GM18511 (cell line): ENCODE measurements around the gene SLC35F3.
"Not testable (repeated sequence)": the region's sequence is repeated elsewhere in the genome, so short reads cannot be mapped to it uniquely, and the experiment has no call there.

ENCODE experiments used
- ATAC-seq: cut with Tn5 transposase; IDR thresholded peaks from one replicate; pipeline ENCODE4 v1.9.1; 2021; ENCODE audit warnings: mild to moderate bottlenecking, moderate library complexity; ENCODE audit not compliant: unreplicated experiment

The SLC35F3 gene

GRCh38 chr1:234094172-234094571, 189.7 kb downstream of the SLC35F3 start:
- ATAC-seq = no peak

- ATAC-seq = no peak
Observed at GRCh38 chr1:234096161-234096770, 191.8 kb downstream of the SLC35F3 start.

DNA sequence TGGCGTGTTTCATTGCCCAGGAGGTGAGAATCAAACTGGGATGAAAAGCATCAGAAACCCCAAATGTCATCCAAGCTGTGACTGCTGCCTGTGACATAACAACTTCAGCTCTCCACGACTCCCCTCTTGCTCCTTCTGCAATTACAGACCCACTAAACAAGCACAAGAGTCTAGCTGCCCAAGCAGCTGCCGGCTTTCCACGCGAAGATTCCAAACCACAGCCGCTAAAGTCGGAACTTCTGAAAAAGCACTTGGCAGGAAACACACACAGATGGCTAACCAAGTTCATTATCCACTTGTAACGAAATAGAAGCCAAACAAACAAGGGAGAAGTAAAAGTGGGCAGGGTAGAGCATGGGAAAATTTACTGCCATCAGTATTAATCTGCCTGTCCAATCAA, 198.1 kb downstream of the SLC35F3 start:
- no peak for ATAC-seq

DNA sequence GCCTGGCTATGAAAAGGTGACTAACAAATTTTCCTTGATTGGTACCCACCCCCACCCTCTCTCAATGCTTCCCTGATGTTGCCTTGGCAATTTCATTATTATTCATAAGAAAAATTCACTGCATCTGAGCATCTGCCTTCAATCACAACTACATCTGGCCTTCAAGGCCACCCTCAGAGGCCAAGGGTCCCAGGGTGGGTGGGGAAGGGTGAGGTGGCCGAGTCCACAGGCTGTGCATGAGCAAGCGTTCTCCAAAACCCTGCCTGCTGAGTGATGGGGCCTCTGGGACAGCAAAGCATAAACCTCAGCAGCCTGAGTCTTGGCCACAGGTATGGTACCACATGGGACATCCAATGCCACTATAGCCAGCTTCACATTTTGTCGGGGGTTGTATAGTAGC, 198.7 kb downstream of the SLC35F3 start:
- no peak for ATAC-seq

DNA sequence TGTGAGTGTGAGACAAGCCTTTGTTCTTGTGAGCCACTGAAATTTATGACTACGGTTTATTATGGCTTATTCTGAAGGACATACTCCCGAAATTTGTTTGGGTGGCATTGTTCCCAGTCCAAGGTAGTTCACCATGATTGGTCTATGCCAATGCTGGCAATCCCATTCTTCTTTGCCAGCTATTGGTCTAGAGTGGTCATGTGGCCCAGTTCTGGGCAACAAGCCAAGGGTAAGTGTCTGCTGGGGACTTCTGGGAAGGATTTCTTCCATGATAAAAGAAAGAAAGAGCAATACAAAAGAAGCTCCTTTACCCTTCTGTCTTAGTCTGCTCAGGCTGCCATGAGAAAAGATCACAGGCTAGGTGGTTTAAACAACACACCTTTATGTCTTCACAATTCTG, 201.6 kb downstream of the SLC35F3 start:
- ATAC-seq = no peak

GRCh38 chr1:234107416-234108021, 203.0 kb downstream of the SLC35F3 start:
- ATAC-seq = no peak

DNA sequence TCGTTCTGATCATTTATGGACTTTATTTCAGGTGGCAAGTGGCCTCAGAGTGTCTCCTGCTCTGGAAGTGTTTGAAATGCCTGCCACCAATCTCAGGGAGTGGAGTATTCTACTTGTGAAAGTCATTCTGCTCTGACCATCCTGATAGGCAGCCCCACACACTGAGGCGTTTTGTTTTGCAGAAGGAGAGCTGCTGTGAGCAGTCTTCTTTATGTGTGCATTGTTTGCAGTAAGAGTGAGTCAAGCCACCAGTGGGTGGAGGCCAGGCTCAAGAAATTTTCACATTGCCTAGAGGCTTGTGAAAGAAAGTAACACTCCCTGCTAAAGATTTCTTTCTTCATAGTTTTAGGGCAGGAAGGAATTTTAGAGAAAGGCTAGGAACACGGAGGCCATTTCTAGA, 204.4 kb downstream of the SLC35F3 start:
- no peak for ATAC-seq

DNA sequence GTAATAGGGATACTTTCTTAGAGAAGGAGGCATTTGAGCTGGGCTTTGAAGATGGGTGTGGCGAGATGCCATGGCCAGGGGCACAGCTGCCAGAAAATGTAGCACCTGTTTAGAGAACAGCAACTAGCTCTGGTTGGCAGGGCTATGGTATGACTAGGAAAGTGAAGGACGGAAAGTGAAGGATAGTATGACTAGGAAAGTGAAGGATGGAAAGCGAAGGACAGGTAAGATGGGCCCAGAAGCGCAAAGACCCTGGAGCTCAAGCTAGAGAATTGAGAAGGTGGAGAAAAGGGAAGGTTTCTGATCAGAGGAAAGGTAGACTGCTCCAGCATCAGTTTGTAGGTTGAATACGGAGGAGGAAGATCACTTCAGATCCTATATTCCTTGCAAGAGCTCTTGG, 205.4 kb downstream of the SLC35F3 start:
- no peak for ATAC-seq

- ATAC-seq = no peak
Observed at GRCh38 chr1:234111458-234112142, 207.1 kb downstream of the SLC35F3 start.

GRCh38 chr1:234114648-234115307, 210.3 kb downstream of the SLC35F3 start:
- ATAC-seq = peak; percentile 66

DNA sequence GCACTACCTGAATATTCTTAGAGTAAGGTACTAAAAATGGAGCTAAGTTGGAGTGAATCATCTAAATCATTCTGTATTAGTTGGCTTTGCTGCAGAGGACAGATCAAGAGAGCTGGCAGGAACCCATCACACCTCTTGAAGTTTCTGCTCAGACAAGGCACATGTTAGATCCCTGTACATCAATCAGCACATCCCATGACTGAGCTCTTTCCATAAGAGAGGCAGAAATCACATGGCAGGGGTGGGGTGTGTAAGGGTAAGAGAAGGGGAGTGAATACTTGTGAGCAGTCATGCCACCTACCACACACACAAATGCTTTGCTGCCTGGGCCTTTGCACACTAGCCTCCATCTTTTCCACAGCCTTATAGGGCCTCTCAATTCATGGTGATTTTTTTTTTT, 214.4 kb downstream of the SLC35F3 start:
- ATAC-seq = no peak

- no peak for ATAC-seq
Observed at GRCh38 chr1:234119431-234119830, 215.0 kb downstream of the SLC35F3 start.

DNA sequence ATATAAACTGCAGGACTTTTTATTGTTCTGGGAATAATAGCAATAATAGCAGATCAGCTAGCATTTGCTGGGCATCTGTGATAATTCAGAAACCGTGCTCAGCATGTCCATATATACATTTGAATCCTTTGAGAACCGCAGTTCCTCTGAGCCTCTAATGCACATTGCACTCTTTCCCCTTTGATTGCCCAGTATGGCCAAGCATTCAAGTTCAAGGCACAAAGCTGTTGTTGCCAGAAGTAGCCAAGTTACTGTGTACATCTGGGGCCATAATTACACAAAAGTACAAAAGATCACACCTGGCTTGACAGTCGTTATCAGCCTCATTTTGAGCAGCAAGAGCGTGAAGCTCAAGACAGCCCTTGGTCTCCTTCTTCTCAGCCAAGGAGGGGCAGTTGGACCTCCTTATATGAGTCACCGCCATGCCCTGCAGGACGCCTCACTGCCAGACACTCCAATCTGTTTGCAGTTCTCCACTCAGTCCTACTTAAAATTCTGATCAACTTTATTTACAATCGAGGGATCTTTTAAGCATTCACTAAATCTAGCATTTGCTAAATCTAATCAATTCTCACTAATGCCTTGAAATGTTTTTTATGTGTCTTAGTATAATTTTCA, 216.0 kb downstream of the SLC35F3 start:
- ATAC-seq = no peak

GRCh38 chr1:234121659-234122058, 217.2 kb downstream of the SLC35F3 start:
- not testable (repeated sequence) for ATAC-seq

GRCh38 chr1:234122571-234122970, 218.1 kb downstream of the SLC35F3 start:
- ATAC-seq = not testable (repeated sequence)

DNA sequence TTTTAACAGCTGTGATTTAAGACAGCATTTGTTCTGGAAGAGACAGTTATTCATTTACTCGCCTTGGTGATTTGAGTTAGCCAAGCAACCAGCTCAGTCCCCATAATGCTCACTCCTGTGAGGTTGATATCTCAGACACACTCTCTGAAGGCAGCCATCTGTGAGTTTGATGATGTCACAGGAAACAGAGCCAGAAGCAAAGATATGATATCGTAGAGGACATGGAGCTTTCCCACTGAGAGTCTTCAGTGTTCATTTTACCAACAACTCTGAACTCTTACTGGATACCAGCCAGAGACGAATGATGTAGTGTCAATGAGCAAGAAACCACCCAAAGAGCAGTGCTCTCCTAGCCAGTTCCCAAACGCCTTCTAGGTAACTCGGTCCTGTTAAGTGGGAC, 219.4 kb downstream of the SLC35F3 start:
- no peak for ATAC-seq

DNA sequence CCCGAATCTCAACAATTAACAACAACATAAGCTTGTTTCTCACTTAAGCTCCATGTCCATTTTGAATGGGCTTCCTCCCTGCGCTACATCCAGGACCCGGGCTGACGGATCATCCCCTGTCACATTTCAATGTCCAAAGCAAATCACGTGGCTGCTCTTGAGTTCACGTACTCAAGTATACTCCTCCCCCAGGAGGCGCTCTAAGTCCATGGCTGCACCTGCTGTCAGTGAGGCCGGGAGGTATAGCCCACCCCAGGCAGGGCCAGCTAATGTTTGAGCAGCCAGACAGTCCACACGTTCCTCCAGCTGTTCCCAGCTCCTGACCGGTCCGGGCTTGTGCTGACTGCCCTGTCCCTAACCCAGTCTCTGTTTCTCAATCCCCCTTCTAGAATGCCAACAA, 220.8 kb downstream of the SLC35F3 start:
- no peak for ATAC-seq

- no peak for ATAC-seq
Observed at GRCh38 chr1:234125714-234126113, 221.2 kb downstream of the SLC35F3 start.

DNA sequence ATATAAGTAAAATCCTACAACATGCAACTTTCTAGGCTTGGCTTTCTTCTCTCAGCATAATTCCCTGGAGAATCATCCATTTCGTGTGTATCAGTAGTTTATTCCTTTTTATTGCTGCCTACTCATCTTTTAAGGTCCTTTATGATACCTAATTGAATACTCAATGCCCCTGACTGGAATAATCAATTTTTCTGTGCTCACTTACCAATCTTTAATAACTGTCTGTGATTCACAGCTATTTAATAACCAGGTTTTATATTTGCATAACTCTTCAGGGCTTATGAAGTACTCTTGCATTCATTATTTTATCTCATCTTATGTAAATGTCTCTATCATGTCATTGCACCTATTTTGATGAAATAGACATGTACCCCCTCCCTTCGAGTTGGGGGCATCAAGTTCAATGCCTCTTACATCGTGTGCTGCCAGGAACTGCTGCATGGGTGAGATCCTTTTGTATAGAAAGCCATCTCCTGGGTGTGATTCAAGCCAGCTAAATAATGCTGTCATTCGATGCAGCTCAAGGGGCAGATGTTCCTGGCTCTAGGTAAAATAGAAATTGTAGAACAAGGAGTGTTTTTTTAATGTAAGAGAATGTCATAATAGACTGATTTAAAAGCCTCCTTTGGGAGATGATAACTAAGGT, 222.7 kb downstream of the SLC35F3 start:
- ATAC-seq = no peak

DNA sequence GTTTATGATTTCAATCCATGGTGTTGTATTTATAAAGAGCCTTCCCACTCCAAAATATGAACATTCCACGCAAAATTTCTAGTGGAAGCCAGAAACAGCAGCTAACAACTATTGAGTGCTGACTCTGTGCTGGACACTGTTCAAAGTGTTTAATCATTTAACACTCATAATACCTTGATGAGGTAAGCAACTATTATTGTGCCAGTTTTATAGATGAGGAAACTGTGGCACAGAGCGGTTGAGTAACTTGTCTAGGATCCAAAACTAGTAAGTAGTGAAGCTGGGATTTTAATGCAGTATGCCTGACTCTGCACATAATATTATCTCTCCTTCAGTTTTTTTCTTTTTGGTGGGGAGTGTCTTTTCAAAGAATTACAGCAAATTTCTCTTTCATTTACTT, 228.3 kb downstream of the SLC35F3 start:
- ATAC-seq = no peak

- ATAC-seq = no peak
Observed at GRCh38 chr1:234134878-234135277, 230.4 kb downstream of the SLC35F3 start.
